ENCODE measurements around the gene USP46.

Gene USP46

DNA sequence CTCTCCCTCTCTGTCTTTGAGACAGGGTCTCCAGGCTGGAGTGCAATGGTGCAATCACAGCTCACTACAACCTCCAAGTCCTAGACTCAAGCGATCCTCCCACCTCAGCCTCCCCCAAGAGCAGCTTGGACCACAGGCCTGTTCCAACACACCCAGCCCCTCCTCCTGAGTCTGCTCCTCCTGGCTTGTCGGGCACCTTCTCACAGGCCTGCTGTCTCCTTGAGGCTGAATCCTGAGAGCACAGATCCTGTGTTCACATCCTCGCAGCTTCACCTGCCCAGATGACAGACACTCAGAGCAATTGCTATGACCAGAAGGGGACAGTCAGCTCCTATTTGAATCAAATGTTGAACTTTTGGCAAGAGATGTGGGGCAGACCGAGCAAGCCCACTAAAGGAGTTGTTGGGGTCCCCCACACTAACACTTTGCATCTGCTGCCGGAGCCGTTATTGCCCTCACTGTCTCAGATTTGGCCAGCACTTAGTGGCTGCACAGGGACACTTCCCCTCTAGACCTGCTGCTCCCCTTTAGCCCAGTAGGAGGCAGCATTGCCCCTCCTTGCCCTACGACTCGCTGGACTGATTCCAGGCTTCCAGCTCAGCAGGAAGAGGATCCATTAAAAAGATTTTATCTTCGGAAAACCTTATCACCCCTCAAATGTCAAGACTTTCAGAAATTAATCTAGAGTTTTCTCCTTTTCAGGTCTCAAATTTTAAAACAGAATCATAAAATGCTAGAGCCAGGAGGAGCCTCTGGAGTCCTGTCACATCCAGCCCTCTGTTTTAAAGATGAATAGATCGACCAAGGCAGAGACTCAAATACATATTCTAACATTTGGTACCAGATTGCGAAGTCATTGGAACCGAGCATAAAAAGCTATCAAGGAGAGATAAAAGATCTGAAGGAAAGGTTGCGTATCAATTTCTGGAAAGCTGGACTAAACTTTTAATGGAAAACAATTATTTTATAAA lies 113.7 kb downstream of the USP46 start:
- DNase-seq (ENCODE audit: low read depth) = no peak
- TF ChIP-seq, protein P1, sequence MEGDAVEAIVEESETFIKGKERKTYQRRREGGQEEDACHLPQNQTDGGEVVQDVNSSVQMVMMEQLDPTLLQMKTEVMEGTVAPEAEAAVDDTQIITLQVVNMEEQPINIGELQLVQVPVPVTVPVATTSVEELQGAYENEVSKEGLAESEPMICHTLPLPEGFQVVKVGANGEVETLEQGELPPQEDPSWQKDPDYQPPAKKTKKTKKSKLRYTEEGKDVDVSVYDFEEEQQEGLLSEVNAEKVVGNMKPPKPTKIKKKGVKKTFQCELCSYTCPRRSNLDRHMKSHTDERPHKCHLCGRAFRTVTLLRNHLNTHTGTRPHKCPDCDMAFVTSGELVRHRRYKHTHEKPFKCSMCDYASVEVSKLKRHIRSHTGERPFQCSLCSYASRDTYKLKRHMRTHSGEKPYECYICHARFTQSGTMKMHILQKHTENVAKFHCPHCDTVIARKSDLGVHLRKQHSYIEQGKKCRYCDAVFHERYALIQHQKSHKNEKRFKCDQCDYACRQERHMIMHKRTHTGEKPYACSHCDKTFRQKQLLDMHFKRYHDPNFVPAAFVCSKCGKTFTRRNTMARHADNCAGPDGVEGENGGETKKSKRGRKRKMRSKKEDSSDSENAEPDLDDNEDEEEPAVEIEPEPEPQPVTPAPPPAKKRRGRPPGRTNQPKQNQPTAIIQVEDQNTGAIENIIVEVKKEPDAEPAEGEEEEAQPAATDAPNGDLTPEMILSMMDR (conservative IDR thresholded peaks at IDR 0.05; ENCODE audit: low read depth, low read length) = peak; percentile 99
- no peak overlapping the region for H3K4me3 ChIP-seq (ENCODE audit: low read length)
